HEK293 (cell line): Measurements from ENCODE around the gene GTSE1.
A peak's percentile ranks its signal among the peaks of the same experiment; 100 is the strongest.

Experiments used
- BCL11A ChIP-seq: fragments of 450-650 bp; formaldehyde crosslinking; IDR thresholded peaks from 2 replicates; pipeline ENCODE4 v1.5.1; 2016; ENCODE audit warnings: low read depth, missing biosample characterization, missing genetic modification characterization
- ELK4 ChIP-seq: IDR thresholded peaks from 2 replicates; pipeline ENCODE4 v1.6.1; 2011; ENCODE audit warnings: mild to moderate bottlenecking, low read depth, low read length, borderline replicate concordance
- GLIS1 ChIP-seq: fragments of 450-650 bp; formaldehyde crosslinking; IDR thresholded peaks from 2 replicates; pipeline ENCODE4 v1.5.1; 2016; ENCODE audit warnings: missing biosample characterization, missing genetic modification characterization
- IKZF3 ChIP-seq: fragments of 450-650 bp; IDR thresholded peaks from 2 replicates; pipeline ENCODE4 v1.5.0; 2018; ENCODE audit warnings: missing biosample characterization, mild to moderate bottlenecking, missing genetic modification characterization, moderate library complexity
- MEIS1 ChIP-seq: sonication (generic); formaldehyde crosslinking; IDR thresholded peaks from 2 replicates; pipeline ENCODE4 v1.8.1; 2022; ENCODE audit warnings: missing genetic modification reagents, mild to moderate bottlenecking, borderline replicate concordance
- MZF1 ChIP-seq: fragments of 450-650 bp; formaldehyde crosslinking; IDR thresholded peaks from 2 replicates; pipeline ENCODE4 v1.5.1; 2017; ENCODE audit warnings: missing biosample characterization, missing genetic modification characterization, borderline replicate concordance
- SP3 ChIP-seq: fragments of 450-650 bp; formaldehyde crosslinking; IDR thresholded peaks from 2 replicates; pipeline ENCODE4 v1.5.1; 2016; ENCODE audit warnings: missing biosample characterization, missing genetic modification characterization
- ZBTB17 ChIP-seq: fragments of 450-650 bp; formaldehyde crosslinking; IDR thresholded peaks from 2 replicates; pipeline ENCODE4 v1.5.1; 2016; ENCODE audit warnings: missing biosample characterization, missing genetic modification characterization
- ZBTB48 ChIP-seq: fragments of 450-650 bp; formaldehyde crosslinking; IDR thresholded peaks from 2 replicates; pipeline ENCODE4 v1.5.1; 2016; ENCODE audit warnings: missing biosample characterization, missing genetic modification characterization
- ZFP41 ChIP-seq: fragments of 450-650 bp; formaldehyde crosslinking; IDR thresholded peaks from 2 replicates; pipeline ENCODE4 v1.5.1; 2016; ENCODE audit warnings: missing biosample characterization, missing genetic modification characterization, borderline replicate concordance
- ZNF114 ChIP-seq: fragments of 450-650 bp; formaldehyde crosslinking; IDR thresholded peaks from 2 replicates; pipeline ENCODE4 v1.5.0; 2017; ENCODE audit warnings: missing biosample characterization, missing genetic modification characterization
- ZNF140 ChIP-seq: fragments of 450-650 bp; formaldehyde crosslinking; IDR thresholded peaks from 2 replicates; pipeline ENCODE4 v1.5.1; 2016; ENCODE audit warnings: missing biosample characterization, missing genetic modification characterization
- ZNF146 ChIP-seq: fragments of 450-650 bp; formaldehyde crosslinking; IDR thresholded peaks from 2 replicates; pipeline ENCODE4 v1.5.1; 2016; ENCODE audit warnings: missing biosample characterization, missing genetic modification characterization
- ZNF174 ChIP-seq: fragments of 450-650 bp; formaldehyde crosslinking; IDR thresholded peaks from 2 replicates; pipeline ENCODE4 v1.5.0; 2017; ENCODE audit warnings: missing biosample characterization, mild to moderate bottlenecking, missing genetic modification characterization
- ZNF18 ChIP-seq: fragments of 450-650 bp; formaldehyde crosslinking; IDR thresholded peaks from 2 replicates; pipeline ENCODE4 v1.5.1; 2016; ENCODE audit warnings: missing biosample characterization, missing genetic modification characterization
- ZNF324 ChIP-seq: fragments of 450-650 bp; formaldehyde crosslinking; IDR thresholded peaks from 2 replicates; pipeline ENCODE4 v1.5.1; 2016; ENCODE audit warnings: missing biosample characterization, missing genetic modification characterization
- ZNF335 ChIP-seq: fragments of 450-650 bp; formaldehyde crosslinking; conservative IDR thresholded peaks from 2 replicates; pipeline ENCODE4 v1.5.1; 2016; ENCODE audit warnings: missing biosample characterization, missing genetic modification characterization
- ZNF37A ChIP-seq: fragments of 450-650 bp; IDR thresholded peaks from 2 replicates; pipeline ENCODE4 v1.5.1; 2018; ENCODE audit warnings: missing biosample characterization, missing genetic modification characterization
- ZNF394 ChIP-seq: fragments of 450-650 bp; formaldehyde crosslinking; IDR thresholded peaks from 2 replicates; pipeline ENCODE4 v1.5.1; 2016; ENCODE audit warnings: missing biosample characterization, missing genetic modification characterization, mild to moderate bottlenecking, moderate library complexity, borderline replicate concordance
- ZNF426 ChIP-seq: fragments of 450-650 bp; formaldehyde crosslinking; IDR thresholded peaks from 2 replicates; pipeline ENCODE4 v1.5.1; 2017; ENCODE audit warnings: missing biosample characterization, missing genetic modification characterization, mild to moderate bottlenecking, inconsistent platforms, moderate library complexity
- ZNF433 ChIP-seq: fragments of 450-650 bp; formaldehyde crosslinking; IDR thresholded peaks from 2 replicates; pipeline ENCODE4 v1.5.1; 2016; ENCODE audit warnings: missing biosample characterization, missing genetic modification characterization, low read depth
- ZNF513 ChIP-seq: fragments of 450-650 bp; IDR thresholded peaks from 2 replicates; pipeline ENCODE4 v1.5.1; 2018; ENCODE audit warnings: missing biosample characterization, missing genetic modification characterization
- ZNF548 ChIP-seq: fragments of 450-650 bp; formaldehyde crosslinking; IDR thresholded peaks from 2 replicates; pipeline ENCODE4 v1.5.1; 2016; ENCODE audit warnings: missing biosample characterization, missing genetic modification characterization
- ZNF624 ChIP-seq: fragments of 450-650 bp; formaldehyde crosslinking; IDR thresholded peaks from 2 replicates; pipeline ENCODE4 v1.5.1; 2017; ENCODE audit warnings: missing biosample characterization, missing genetic modification characterization
- ZNF777 ChIP-seq: fragments of 450-650 bp; formaldehyde crosslinking; IDR thresholded peaks from 2 replicates; pipeline ENCODE4 v1.5.1; 2017; ENCODE audit warnings: missing biosample characterization, missing genetic modification characterization, borderline replicate concordance
- ZSCAN16 ChIP-seq: fragments of 450-650 bp; formaldehyde crosslinking; IDR thresholded peaks from 2 replicates; pipeline ENCODE4 v1.5.1; 2016; ENCODE audit warnings: missing biosample characterization, missing genetic modification characterization
- ZSCAN23 ChIP-seq: fragments of 450-650 bp; formaldehyde crosslinking; IDR thresholded peaks from 2 replicates; pipeline ENCODE4 v1.5.1; 2016; ENCODE audit warnings: missing biosample characterization, missing genetic modification characterization
- TF ChIP-seq, protein P1 (sequence below): fragments of 450-650 bp; formaldehyde crosslinking; IDR thresholded peaks from 2 replicates; pipeline ENCODE4 v1.5.1; 2017; ENCODE audit warnings: missing biosample characterization, missing genetic modification characterization
- TF ChIP-seq, protein P2 (sequence below): sonication (generic); formaldehyde crosslinking; IDR thresholded peaks from 2 replicates; pipeline ENCODE4 v1.8.1; 2022; ENCODE audit warnings: mild to moderate bottlenecking, moderate library complexity, missing genetic modification reagents
- TF ChIP-seq, protein P3 (sequence below): fragments of 450-650 bp; formaldehyde crosslinking; IDR thresholded peaks from 2 replicates; pipeline ENCODE4 v1.5.1; 2016; ENCODE audit warnings: missing biosample characterization, missing genetic modification characterization

GTSE1 gene

DNA sequence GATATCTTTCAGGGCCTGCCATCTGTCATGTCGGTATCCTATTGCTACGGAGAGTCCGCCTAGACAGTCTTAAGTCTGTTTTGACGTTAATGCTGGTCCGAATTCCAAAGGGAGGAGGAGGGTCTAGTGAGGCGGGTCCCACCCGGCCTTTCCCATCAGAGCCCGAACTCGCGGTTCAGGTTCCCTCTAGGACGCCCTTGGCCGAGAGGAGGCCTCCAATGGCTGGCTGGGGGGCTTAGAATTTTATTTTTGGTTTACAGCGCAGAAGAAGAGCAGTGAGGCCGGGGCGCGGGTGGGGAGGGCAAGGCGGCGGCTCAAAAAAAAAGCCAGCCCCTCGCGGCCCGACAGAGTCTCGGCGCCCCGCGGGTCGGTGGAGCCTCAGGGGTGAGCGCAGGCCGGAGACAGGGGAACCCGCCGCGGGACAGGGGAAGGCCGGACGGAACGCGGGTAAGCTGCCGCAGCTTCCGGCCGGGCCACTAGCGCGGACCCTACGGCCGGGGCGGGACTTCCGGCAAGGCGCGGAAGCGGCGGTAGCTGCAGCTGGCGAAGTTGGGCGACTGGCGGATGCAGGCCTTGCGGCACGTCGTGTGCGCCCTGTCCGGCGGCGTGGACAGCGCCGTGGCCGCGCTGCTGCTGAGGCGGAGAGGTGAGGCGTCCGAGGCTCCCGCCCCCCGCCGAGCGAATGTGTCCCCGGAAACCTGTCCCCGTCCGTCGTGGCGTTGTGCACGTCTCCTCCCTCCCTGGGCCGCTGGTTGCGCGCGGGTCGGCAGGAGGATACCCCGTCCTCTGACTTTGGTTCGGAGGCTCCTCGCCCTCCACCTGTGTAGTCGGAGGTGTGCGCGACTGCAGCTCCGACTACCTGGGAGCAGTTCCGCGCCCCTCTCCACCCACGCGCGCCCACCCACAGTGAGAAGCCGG is 38.8 kb downstream of the GTSE1 start, which contains the start of gene TRMU (continued):
- TF ChIP-seq, protein P1, sequence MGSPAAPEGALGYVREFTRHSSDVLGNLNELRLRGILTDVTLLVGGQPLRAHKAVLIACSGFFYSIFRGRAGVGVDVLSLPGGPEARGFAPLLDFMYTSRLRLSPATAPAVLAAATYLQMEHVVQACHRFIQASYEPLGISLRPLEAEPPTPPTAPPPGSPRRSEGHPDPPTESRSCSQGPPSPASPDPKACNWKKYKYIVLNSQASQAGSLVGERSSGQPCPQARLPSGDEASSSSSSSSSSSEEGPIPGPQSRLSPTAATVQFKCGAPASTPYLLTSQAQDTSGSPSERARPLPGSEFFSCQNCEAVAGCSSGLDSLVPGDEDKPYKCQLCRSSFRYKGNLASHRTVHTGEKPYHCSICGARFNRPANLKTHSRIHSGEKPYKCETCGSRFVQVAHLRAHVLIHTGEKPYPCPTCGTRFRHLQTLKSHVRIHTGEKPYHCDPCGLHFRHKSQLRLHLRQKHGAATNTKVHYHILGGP (tag by site-specific recombination) = no peak
- TF ChIP-seq ZBTB48 (tag by site-specific recombination) (peak; percentile 83), ZFP41 (tag by site-specific recombination) (no peak), ZNF548 (tag by site-specific recombination) (no peak), ZSCAN16 (tag by site-specific recombination) (peak; percentile 63; the same call in 1 of the 2 replicates), GLIS1 (tag by site-specific recombination) (peak; percentile 78), ZSCAN23 (no peak), ELK4 (no peak; the same call in 1 of the 2 replicates), ZNF777 (tag by site-specific recombination) (no peak), IKZF3 (peak; percentile 18; the same call in 1 of the 2 replicates), MEIS1 (no peak), ZNF433 (no peak), ZNF335 (peak; percentile 71), ZNF624 (no peak), SP3 (tag by site-specific recombination) (peak; percentile 77; the same call in 1 of the 2 replicates), ZNF513 (no peak), ZNF146 (tag by site-specific recombination) (0 out of 2 replicates have a peak, but pooled peaks have one; percentile 38), ZNF394 (peak; percentile 61), MZF1 (no peak), ZNF426 (tag by site-specific recombination) (no peak), ZNF18 (tag by site-specific recombination) (no peak), ZBTB17 (tag by site-specific recombination) (peak; percentile 39), ZNF140 (tag by site-specific recombination) (no peak), ZNF114 (tag by site-specific recombination) (no peak), ZNF324 (tag by site-specific recombination) (peak; percentile 76), ZNF37A (tag by site-specific recombination) (no peak), ZNF174 (tag by site-specific recombination) (no peak), BCL11A (tag by site-specific recombination) (no peak)
- TF ChIP-seq, protein P2, sequence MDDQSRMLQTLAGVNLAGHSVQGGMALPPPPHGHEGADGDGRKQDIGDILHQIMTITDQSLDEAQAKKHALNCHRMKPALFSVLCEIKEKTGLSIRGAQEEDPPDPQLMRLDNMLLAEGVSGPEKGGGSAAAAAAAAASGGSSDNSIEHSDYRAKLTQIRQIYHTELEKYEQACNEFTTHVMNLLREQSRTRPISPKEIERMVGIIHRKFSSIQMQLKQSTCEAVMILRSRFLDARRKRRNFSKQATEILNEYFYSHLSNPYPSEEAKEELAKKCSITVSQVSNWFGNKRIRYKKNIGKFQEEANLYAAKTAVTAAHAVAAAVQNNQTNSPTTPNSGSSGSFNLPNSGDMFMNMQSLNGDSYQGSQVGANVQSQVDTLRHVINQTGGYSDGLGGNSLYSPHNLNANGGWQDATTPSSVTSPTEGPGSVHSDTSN (CRISPR knock-in tag) = peak; percentile 92
- TF ChIP-seq, protein P3, sequence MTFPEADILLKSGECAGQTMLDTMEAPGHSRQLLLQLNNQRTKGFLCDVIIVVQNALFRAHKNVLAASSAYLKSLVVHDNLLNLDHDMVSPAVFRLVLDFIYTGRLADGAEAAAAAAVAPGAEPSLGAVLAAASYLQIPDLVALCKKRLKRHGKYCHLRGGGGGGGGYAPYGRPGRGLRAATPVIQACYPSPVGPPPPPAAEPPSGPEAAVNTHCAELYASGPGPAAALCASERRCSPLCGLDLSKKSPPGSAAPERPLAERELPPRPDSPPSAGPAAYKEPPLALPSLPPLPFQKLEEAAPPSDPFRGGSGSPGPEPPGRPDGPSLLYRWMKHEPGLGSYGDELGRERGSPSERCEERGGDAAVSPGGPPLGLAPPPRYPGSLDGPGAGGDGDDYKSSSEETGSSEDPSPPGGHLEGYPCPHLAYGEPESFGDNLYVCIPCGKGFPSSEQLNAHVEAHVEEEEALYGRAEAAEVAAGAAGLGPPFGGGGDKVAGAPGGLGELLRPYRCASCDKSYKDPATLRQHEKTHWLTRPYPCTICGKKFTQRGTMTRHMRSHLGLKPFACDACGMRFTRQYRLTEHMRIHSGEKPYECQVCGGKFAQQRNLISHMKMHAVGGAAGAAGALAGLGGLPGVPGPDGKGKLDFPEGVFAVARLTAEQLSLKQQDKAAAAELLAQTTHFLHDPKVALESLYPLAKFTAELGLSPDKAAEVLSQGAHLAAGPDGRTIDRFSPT = no peak
